Vagina (tissue), 2 donors: ENCODE data around the gene STEAP2.

Experiments used
- POLR2A ChIP-seq, 2 donors: fragments of 450-650 bp; IDR thresholded peaks; one replicate each; pipeline ENCODE4 v1.6.1; 2017; ENCODE audit warnings: antibody characterized with exemption in 2 of 2, mild to moderate bottlenecking in 2 of 2, moderate library complexity in 2 of 2
- TF ChIP-seq, protein P1 (sequence below), 3 experiments: fragments of 450-650 bp in 2 of 3; fragments of 200-600 bp in 1 of 3; sonication (generic) in 1 of 3; IDR thresholded peaks; one replicate each; pipeline ENCODE4 v1.5.1; 2017 to 2019; ENCODE audit warnings: antibody characterized with exemption in 3 of 3, mild to moderate bottlenecking in 2 of 3, moderate library complexity in 2 of 3

DNA sequence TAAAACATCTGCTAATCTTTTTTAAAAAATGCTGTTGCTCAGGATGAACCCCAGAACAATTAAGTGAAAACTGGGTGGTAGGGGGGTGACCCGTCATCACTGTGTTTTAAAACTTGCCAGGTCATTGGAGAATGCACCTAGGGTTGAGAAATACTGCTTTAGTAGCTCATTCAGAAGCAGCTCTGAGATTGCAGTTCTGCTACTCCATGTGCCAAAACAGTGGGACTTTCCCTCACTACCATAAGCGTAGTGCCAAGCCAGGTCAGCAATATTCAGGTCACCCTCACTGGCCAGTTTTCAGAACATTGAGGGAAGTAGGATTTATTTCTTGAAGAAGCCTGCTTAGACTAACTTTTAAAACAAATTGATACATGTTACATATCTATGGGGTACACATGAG, 5.2 kb downstream of the STEAP2 start:
- TF ChIP-seq, protein P1, sequence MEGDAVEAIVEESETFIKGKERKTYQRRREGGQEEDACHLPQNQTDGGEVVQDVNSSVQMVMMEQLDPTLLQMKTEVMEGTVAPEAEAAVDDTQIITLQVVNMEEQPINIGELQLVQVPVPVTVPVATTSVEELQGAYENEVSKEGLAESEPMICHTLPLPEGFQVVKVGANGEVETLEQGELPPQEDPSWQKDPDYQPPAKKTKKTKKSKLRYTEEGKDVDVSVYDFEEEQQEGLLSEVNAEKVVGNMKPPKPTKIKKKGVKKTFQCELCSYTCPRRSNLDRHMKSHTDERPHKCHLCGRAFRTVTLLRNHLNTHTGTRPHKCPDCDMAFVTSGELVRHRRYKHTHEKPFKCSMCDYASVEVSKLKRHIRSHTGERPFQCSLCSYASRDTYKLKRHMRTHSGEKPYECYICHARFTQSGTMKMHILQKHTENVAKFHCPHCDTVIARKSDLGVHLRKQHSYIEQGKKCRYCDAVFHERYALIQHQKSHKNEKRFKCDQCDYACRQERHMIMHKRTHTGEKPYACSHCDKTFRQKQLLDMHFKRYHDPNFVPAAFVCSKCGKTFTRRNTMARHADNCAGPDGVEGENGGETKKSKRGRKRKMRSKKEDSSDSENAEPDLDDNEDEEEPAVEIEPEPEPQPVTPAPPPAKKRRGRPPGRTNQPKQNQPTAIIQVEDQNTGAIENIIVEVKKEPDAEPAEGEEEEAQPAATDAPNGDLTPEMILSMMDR (IDR thresholded peaks at IDR 0.05), result no peak
- no peak for TF ChIP-seq POLR2A (IDR thresholded peaks at IDR 0.05)
